Islet precursor cell (in vitro differentiated cells): ENCODE data around the gene GTPBP6.
A peak's percentile ranks its signal among the peaks of the same experiment; 100 is the strongest.

Experiments used
- DNase-seq: peaks from one replicate; pipeline ENCODE4 v3.0.0-alpha.2; 2018

The GTPBP6 gene

DNA sequence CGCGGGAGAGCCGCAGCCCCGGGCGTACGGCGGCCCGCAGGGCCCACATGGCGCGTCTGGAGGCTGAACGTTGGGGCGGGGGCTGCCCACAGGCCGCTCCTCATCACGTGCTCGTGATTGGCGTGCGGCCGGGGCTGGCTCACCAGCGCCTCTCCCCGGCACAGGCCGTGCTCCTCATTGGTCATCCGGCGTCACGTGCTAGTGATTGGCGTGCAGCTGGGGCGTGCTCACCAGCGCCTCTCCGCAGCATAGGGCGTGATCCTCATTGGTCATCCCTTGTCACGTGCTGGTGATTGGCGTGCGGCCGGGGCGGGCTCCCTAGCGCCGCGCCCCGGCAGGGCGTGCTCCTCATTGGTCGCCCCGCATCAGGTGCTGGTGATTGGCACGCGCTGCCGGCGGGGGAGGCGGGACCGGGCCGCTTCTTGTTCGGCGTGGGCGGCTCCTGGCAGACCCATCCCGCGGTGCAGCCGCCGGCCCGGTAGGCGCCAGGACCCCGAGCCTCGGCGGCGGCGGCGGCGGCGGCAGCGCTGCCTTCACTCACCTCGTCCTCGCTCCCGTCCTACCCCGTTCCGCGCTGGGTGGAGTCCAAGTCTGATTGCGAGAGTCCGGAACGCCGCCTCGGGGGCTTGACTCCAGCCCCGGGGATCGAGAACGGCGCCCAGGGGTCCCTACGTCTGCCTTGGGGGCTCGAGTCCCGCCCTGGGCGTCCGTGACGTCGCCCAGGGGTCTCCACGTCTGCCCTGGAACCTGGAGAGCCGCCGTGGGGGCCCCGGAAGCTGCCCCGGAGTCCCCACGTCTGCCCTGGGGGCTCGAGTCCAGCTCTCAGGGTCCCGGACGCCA lies at the start of gene GTPBP6:
Gene GTPBP6 (minus strand): TSS at position 58 of the 840 bp plus-strand sequence. CDS start 9 bp downstream, at position 49.
- DNase-seq = peak; percentile 100

DNA sequence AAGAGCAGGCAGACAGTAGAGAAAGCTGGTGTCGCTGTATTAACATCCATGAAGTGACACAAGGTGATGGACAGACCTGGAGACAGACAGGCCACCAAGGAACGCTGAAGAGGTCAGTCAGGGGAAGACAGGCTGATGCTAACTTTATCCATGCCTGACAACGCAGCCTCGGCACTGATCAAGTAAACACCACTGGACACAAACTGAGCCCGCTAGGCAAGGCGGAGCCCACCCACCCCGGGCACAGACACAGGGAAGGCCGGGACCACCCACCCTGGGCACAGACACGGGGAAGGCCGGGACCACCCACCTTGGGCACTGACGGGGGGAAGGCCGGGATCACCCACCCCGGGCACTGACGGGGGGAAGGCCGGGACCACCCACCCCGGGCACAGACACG lies 49.3 kb upstream of the GTPBP6 start:
- DNase-seq = no peak

DNA sequence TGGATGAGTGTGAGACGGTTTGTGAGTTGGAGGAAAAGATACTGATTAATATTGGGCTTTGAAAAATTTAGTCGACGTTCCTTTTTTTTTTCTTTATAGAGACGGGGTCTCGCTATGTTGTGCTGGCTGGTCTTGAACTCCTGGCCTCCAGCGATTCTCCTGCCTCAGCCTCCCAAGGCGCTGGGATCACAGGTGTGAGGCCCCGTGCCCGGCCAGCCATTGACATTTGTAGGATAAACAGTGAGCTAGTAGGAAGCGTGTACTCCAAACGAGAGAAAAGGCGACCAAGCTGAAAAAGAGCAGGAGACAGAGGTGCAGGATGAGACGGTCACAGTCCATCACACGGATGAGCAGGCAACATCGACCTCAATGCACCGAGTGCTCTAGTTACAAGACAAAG lies 48.8 kb upstream of the GTPBP6 start:
- no peak for DNase-seq

GRCh38 chrX:363621-364375 lies 45.2 kb upstream of the GTPBP6 start:
- no peak for DNase-seq

DNA sequence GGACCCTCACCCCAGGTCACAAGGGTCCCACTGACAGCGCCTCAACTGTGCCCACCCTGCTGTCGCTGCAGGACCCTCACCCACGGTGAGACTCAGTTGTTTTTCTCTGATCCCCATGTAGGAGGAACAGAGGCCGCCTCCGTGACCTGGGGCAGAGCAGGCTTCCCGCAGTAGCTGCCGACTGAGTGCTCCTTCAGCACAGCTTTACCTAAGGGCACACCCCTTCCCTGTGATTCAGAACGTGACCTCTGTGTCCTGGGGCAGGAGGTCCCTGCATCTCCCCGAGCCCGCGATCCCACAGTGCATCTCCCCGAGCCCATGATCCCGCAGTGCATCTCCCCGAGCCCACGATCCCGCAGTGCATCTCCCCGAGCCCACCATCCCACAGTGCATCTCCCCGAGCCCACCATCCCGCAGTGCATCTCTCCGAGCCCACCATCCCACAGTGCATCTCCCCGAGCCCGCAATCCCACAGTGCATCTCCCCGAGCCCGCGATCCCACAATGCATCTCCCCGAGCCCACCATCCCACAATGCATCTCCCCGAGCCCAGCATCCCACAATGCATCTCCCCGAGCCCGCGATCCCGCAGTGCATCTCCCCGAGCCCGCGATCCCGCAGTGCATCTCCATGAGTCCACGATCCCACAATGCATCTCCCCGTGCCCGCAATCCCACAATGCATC lies 44.5 kb upstream of the GTPBP6 start:
- no peak for DNase-seq

GRCh38 chrX:362351-362750 lies 43.8 kb upstream of the GTPBP6 start:
- no peak for DNase-seq

DNA sequence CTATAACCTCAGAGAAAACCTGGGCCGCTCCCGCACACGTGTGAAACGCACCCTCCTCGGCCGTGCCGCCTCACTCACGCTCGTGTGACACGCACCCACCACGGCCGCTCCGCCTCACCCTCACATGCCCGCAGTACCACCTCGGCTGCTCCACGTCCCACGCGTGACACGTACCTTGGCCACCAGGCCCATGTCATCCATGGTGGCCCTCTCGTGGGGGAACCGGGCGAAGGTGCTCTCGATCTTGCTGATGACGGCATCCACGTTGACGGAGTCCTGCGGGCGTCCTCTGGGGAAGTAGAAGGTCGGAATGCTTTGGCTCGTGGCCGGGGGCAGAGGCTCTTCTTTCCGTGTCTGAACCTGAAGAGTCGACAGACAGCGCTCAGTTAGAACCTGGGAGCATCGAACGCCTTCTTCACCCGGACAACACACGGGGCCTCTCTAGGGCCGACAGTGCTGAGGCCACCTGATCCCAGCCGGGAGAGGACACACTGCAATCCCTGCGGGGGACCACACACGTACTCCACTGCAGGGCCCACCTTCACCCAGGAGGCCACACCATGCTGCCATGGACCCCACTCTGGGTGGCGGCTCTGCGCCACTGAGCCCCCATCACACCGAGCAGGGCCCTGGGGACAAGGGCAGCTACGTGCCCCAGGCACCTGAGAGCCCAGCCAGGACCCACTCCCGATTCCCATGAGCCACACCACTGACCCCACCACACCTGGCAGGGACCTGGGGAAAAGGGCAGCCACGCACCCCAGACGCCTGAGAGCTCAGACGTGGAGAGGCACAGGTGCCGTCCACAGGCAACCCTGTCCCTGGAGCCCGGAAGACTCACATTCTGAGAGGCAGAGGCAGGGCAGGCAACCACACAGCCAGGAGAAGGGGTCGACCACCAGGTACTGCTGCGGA lies 42.9 kb upstream of the GTPBP6 start:
- DNase-seq = no peak

- no peak for DNase-seq
Measured at GRCh38 chrX:360496-361150, 42.0 kb upstream of the GTPBP6 start.

GRCh38 chrX:358651-359143 lies 40.1 kb upstream of the GTPBP6 start:
- no peak for DNase-seq

DNA sequence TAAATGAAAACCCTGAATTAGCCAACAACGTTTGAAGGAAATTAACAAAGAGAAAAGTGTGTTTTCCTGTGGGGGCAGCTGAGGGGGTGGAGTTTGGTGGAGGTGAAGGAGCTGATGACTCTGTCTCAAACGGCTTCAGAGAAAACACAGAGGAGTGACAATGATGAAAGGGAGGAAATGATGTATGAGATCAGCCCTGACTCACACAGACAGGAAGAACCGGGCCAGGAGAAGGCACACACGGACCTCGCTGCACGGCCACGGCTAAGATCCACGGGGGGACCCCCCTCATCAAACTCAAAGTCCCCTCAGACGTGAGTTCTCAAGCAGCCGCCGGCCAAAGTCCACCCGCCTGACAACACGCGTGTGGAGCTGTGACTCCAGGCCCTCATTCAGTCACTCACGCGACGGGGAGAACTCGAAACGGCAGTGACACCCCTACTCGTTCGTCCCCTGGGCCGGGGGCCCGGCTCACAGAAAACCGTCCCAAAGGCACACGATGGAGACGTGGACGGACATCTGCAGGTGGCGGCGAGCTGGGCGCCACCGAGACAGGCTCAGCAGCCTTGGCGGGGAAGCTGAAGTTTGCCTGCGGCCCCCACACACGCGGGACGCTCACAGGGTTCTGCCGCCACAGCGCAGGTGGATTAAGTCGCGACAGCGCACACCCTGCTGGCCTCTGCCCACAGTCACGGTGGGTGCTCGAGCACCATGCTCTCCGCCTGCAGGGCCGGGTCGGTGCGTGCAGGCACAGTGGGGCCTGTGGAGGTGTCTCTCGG lies 39.3 kb upstream of the GTPBP6 start:
- DNase-seq = no peak

GRCh38 chrX:357035-357692 lies 38.6 kb upstream of the GTPBP6 start:
- DNase-seq = no peak

DNA sequence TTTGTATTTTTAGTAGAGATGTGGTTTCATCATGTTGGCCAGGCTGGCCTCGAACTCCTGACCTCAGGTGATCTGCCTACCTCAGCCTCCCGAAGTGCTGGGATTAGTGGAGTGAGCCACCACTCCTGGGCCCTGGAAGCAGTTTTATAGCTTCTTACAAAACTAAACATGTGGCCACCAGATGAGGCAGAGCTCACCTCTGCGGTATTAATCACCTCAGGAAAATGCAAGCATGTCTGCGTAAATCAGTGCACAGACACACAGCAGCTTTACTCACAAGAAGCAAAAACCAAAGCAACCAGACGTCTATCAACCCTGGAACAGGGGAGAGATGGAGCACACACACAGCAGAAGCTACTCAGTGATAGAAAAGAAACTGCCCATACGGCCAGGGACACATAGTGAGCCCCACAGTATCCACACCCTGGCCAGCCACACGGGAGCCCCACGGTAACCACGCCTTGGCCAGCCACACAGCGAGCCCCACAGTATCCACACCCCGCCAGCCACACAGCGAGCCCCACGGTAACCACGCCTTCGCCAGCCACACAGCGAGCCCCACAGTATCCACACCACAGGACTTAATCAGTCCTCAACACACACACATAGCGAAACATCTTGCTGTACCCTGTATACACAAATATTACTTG lies 37.9 kb upstream of the GTPBP6 start:
- no peak for DNase-seq

DNA sequence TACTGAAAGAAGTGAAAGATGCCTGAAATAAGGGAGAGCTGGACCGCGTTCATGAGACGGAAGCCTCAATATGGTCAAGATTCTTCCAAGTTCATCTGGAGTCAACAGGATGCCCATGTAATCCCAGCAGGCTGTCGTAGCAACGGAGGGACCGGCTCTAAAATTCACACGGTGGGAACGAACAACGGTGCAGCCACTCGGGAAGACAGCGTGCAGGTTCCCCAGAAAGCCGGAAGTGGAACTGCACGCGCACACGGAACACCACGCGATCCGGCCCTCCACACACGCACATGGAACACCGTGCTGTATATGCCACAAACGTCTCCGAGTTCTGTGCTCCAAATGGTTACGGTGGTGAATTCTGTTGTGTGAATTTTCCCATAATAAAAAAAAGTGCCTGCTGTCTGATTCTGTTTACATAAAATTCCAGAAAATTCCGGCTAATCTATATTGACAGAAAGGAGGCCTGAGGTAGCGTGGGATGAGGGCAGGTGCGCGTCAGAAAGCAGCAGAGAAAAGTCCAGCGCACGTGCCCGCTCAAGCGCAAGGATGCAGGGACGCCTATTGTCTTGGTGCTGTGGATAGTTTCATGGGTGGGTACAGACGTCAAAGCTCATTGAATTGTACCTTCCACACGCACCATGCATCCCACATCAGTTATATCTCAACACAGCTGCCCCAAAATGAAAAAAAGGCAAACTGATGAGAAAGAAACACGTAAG lies 36.9 kb upstream of the GTPBP6 start:
- DNase-seq = no peak

DNA sequence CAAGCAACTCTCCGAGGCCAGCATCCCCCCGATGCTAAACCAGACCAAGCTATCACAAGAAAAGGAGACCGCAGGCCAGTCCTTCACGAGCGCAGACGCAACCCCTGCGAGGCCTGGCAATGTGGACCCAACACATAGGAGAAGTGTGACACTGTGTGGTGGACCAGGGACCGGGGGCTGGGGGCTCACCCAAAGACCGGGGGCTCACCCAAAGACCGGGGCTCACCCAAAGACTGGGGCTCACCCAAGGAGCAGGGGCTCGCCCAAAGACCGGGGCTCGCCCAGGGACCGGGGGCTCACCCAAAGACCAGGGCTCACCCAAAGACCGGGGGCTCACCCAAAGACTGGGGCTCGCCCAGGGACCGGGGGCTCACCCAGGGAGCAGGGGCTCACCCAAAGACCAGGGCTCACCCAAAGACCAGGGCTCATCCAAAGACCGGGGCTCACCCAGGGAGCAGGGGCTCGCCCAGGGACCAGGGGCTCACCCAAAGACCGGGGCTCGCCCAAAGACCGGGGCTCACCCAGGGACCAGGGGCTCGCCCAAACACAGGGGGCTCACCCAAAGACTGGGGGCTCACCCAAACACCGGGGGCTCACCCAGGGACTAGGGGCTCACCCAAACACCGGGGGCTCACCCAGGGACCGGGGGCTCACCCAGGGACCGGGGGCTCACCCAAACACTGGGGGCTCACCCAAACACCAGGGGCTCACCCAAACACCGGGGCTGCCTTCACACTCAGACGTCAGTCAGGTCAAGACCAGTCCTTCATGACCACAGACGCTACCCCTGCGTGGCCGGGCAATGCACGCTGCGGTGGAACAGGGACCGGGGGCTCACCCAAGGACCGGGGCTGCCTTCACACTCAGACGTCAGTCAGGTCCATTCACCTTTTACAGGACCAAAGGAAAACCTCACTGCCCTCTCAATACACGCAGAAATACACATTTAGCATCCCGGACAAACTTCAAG lies 35.3 kb upstream of the GTPBP6 start:
- no peak for DNase-seq

DNA sequence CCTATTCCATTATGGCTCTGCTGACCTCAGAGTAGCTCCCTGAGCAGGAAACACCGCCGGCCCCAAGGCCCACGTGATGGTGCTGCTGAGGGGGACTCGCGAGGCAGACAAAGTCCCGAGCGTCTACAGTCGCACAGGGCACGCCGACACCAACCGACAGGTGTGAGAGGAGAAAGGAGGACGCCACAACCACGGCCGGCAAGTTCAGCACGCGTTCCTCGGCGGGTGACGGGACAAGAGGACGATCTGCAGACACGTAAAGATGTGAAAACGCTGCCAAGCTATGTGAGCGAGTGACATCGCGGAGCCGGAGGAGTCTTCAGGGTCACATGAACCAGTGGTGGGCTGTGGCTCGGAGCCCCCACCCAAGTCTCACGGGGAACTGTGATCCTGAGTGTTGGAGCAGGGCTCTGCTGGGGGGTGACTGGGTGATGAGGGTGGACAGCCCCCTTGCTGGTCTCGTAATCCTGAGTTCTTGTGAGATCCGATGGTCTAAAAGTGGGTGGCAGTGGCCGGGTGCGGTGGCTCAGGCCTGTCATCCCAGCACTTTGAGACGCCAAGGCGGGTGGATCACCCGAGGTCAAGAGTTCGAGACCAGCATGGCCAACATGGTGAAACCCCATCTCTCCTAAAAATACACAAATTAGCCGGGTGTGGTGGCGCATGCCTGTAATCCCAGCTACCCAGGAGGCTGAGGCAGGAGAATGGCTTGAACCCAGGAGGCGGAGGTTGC lies 34.2 kb upstream of the GTPBP6 start:
- DNase-seq = no peak

GRCh38 chrX:352181-352580 lies 33.6 kb upstream of the GTPBP6 start:
- DNase-seq = no peak

GRCh38 chrX:351736-352135 lies 33.1 kb upstream of the GTPBP6 start:
- no peak for DNase-seq
